Measurements from ENCODE around the gene ACTN2.

The ACTN2 gene

DNA sequence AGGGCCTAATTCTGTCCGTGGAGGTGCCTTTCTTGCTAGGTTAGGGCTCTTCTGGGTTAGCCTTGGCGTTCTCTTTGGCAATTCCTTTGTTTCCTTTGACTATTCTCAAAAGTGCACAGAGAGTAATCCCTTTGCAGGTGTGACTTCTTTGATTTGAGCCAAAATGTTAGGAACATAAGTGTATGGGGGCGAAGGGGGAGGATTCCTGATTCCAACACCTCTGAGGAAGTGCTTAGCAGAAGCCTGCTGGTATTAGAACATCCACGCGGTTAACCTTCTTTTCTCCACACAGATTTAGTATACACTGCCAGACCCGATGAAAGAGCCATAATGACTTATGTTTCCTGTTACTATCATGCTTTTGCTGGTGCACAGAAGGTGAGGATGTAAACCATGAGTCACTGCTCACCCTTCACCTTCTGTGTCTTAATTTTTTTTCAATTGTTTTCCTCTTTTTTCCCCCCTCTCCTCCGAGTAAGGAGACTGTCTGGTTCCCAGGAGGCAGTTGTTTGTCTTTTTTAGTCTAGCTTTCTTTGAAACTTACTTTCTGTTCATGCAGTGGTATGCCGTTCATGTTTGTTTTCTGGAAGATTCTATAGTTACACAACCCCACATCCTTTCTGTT, 48.0 kb downstream of the ACTN2 start:
- in situ Hi-C loops (cut with MboI; ENCODE audit: low sequenced_read_pairs) = no loop called here

DNA sequence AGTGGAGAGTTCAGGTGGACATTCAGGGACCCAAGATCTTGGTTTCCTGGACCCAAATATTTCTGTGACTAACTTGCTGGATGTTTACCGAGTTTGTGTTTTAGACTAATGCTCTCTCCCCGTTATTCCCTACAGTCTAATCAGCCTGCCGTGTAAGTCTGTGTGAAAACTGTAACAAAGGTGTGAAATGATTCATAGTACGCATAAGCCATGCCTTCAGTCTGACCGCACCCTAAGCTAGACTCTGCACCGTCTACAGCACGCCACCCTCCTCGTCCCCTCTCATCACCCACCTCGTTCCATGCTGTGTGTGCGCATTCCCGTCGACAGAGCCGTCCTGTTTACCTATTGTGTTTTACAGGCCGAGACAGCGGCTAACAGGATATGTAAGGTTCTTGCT, 50.5 kb downstream of the ACTN2 start:
- in situ Hi-C loops (cut with MboI; ENCODE audit: low sequenced_read_pairs) = no loop called here

DNA sequence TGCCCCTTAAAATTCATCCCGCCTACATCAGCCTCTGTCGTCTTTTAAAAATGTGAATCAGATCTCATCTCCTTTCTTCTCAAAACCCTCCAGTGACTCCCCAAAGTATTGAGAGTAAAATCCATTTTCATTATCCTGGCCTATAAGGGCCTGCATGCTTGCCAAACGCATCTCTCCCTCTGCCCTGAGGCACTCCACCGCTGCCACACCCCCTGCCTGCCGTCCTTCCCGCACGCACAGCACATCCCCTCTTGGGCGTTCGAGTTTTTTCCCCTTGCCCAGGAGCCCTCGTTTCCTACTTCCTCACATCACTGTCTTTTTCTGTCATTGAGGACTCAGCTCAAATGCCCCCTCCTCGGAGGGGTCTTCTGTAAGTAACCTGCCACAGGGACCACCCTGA, 55.5 kb downstream of the ACTN2 start:
- in situ Hi-C loops (cut with MboI; ENCODE audit: low sequenced_read_pairs) = no loop called here

DNA sequence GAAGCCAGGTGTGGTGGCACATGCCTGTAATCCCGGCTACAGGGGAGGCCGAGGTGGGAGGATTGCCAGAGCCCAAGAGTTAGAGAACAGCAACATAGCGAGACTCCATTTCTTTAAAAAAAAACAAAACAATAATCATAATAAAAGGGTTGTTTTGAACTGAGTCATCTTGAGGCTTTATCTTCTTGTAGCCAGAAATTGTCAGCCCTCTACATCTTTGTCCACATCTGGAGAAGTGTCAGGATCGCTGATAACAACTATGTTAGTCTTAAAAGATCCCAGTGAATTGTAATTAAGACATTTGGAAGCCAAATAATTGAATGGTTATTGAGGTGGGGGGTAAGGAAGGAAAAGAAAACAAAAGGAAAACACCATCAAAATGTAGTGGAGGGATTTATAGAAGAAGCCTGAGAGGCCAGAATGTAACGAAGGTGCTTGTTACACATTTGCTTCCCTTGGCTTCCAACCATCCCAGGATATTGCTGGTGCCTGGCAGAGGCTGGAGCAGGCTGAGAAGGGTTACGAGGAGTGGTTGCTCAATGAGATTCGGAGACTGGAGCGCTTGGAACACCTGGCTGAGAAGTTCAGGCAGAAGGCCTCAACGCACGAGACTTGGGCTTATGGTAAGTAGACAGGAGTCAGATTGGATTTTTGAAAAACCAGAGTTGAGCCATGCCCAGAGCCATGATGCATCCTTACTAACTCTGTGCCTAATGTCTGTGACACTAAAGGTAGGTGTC, 56.3 kb downstream of the ACTN2 start:
- in situ Hi-C loops (cut with MboI; ENCODE audit: low sequenced_read_pairs) = no loop called here

DNA sequence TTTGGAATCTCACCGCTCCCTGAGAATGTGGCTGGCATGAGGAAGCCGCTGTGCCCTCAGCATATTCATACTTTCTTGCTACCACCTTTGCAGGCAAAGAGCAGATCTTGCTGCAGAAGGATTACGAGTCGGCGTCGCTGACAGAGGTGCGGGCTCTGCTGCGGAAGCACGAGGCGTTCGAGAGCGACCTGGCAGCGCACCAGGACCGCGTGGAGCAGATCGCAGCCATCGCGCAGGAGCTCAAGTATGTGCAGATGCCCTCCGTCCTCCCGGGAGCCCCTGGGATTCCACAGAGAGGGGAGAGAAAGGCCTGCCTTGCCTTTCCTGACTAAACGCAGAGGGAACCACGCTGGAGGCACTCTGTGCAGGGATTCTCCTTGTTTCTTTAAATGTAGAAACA, 58.2 kb downstream of the ACTN2 start:
- in situ Hi-C loops (cut with MboI; ENCODE audit: low sequenced_read_pairs) = no loop called here

DNA sequence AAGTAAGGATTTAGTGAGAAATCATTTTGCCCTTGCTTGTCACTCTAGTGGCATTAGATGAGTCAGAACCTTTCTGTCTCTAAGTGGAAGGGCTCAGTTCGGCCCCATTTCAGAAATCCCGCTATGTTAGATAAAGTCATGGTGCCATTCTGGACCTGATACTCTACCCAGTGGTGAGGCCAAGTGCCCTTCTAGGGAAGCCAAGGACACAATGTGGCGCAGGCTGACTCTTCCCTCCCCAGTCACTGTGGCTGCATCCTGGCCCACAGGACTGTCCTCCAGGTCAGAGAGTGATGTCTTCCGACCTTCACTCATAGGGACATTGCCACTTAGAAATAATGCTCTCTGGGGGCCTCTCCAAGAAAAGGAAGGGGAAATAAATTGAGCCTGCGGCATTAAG, 60.5 kb downstream of the ACTN2 start:
- in situ Hi-C loops (cut with MboI; ENCODE audit: low sequenced_read_pairs) = no loop called here

DNA sequence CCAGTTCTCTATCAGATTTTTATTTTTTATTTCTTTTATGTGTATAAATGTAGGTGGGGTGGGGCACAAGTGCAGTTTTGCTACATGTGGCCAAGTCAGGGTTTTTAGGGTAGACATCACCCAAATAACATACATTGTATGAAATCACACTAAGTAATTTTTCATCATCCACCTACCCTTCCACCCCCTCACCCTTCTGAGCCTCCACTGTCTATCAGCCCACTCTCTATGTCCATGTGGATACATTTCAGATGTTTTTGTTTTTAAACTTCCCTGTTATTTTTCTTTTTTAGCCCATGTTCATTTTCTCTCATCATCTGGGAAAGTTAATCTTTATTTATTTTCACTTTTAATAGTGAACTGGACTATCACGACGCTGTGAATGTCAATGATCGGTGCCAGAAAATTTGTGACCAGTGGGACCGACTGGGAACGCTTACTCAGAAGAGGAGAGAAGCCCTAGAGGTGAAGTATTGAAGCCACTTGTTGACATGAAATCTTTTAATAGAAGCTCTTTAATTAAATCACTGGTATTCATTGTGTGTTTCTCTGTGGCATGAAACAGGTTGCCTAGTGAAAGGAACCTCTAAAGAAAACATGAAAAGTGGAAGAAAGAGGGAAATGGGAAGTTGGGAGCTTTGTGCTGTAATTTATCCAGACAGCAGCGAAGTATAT, 61.1 kb downstream of the ACTN2 start:
- in situ Hi-C loops (cut with MboI; ENCODE audit: low sequenced_read_pairs) = no loop called here

DNA sequence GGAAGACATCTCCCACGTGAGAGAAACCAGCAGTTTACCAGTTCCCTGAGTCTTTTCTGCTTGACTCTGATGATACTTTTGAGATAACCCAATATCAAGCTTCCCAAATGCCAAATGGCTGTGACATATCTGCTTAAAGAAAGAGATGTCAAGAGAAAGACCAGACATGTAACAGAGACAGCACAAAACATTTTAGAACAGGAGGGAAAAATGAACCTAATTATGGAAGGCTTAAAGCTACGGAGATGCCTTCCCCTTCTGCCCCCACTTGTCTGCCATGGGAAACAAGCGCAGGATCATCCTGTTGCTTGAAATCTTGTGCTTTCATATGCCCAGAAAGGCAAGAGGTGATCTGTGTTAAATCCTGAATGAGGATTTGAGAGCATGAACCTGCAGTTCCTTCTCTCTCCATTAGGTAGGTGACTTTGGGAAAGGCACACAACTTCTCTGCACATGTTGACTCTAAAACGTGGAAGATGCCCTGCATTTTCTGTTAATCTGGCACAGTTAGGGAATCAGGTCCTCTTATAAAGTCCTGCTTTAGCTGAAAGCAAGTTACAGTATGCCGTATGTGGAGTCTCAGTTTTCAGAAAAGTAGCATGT, 62.1 kb downstream of the ACTN2 start:
- in situ Hi-C loops (cut with MboI; ENCODE audit: low sequenced_read_pairs) = no loop called here

DNA sequence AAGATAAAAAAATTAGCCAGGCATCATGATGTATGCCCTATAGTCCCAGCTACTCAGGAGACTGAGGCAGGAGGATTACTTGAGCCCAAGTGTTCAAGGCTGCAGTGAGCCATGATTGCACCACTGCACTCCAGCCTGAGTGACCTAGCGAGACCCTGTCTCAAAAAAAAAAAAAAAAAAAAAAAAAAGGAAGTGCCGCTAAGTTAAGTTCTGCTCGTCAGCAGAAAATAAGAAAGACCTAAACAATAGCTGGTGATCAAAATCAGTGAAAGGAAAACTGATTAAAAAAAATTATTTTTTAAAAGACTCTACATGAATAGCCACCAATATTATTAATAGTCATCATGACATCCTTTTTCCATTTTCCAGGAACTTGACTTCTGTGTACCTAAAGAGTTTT, 64.6 kb downstream of the ACTN2 start:
- in situ Hi-C loops (cut with MboI; ENCODE audit: low sequenced_read_pairs) = no loop called here

DNA sequence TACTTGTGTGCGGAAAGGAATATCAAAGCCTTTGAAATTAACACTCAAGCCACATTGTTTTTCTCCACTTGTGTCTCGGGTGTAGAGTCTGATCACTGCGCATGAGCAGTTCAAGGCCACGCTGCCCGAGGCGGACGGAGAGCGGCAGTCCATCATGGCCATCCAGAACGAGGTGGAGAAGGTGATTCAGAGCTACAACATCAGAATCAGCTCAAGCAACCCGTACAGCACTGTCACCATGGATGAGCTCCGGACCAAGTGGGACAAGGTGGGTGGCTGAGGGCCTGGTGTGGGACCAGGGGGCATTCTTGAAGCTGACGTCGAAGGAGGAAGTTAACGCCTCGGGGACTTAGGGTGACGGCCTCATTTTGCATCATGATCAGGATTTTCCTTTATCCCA, 65.1 kb downstream of the ACTN2 start:
- in situ Hi-C loops (cut with MboI; ENCODE audit: low sequenced_read_pairs) = no loop called here

DNA sequence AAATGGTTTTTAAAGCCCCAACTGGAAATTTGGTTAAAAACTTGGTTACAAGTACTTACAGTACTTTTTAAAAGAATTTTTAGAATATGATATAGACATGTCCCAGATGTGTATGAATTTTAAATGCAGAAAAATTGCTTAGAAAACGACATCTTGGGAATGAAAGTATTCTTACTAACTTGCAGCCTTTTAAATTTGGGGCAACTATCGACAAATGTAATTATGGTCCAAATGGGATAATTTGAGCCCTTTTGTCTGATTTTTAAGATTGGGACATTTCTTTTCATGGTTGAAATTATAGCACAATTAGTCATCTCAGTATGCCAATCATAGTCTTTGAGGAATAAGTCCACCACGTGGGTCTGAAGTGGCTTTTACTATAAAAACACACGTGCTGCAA, 65.6 kb downstream of the ACTN2 start:
- in situ Hi-C loops (cut with MboI; ENCODE audit: low sequenced_read_pairs) = no loop called here

DNA sequence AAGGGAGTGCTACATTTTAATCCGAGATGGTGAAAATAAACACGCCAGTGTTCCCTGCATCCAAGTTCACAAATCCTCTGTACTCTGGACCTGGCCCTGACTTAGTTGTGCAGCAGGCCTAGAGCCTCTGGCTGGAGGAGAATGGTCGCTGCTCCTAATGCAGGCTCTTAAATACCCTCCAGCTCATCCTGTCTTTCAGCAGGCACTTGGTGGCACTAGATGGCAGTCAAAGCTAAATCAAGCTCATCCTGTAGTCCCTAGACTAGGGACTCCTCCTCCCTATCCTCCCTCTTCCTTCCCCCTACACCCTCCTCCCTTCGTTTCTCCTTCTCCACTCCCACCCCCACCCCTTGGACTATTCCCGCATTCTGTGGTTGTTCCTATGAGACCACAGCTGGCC, 67.2 kb downstream of the ACTN2 start:
- in situ Hi-C loops (cut with MboI; ENCODE audit: low sequenced_read_pairs) = no loop called here

DNA sequence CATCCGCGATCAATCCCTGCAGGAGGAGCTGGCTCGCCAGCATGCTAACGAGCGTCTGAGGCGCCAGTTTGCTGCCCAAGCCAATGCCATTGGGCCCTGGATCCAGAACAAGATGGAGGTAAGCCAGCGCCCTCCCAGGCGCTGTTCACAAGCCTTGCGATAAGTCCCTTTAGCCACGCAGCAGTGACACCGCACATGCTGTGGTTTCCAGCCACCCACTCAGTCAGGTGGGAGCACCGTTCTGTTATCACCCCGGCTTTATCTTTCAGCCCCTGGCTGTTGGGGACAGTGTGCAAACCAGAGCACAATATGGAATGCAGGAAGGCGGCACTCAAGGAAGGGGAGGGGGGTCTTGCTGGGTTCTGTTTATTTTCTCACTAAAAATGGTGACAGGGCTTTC, 67.7 kb downstream of the ACTN2 start:
- in situ Hi-C loops (cut with MboI; ENCODE audit: low sequenced_read_pairs) = no loop called here

DNA sequence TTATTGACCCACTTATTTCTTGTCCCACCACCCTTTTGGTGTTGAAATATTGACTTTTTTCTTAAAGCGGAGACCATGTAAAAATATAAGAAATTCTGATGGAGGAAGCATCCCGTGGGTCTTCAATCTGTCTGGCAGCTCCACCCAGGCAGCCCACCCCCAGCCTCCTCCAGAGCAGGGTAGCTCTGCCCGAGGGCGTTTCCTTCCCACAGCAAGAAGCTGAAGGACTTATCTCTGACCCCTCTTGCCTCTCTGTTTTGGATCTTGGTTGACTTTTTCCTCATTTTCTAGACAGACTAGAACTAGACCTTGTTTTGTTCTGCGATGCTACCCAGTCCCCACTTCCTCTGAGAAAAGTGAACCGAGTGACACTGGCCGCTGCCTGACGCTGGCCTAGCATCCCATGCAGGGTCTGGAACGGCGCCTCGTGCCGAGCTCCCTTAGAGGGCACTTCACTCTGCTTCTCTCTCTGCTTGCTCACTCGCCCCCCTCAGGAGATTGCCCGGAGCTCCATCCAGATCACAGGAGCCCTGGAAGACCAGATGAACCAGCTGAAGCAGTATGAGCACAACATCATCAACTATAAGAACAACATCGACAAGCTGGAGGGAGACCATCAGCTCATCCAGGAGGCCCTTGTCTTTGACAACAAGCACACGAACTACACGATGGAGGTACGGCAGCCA, 68.4 kb downstream of the ACTN2 start:
- in situ Hi-C loops (cut with MboI; ENCODE audit: low sequenced_read_pairs) = no loop called here

DNA sequence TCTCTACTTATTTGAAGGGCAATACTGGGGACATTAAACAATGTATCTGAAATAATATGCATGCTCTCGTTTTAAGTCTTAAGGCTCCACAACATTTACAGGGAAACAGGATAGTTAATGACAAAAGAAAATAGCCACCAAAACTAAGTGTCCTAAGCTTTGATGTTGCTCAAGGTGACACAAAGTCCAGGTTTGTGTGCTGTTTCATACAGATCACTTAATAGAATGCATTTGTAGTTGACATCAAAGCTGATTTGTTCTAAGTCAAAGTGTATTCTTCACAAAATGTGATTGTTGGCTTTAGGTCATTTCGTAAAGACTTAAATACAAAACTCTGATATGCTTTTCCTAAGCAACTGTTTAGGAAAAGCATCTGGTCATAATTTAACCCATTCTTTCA, 71.3 kb downstream of the ACTN2 start:
- in situ Hi-C loops (cut with MboI; ENCODE audit: low sequenced_read_pairs) = no loop called here

DNA sequence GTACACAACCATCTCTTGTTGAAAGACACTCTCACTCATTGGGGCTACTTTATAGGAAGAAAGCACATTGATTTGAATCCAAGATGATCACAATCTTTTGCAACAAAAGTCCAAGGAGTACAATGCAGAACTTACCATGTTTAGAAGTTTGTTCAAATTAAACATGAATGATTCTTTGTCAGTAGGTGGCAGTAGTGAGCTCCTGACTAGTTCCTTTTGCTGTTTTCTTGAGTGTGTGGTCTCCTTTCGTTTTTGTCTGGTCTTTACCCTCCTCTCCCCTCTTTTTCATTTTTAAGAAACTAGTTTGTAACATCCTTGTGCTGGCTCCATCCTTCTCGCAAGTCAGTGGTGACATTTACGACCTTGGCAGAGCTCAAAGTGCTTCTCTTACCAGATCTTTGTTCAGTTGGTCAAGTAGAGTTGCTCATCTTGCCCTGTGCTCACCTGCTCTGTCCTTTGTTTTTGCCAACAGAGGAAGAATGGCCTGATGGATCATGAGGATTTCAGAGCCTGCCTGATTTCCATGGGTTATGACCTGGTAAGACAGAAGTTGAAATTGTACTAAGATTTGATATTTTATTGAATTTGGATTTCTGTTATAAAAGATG, 73.1 kb downstream of the ACTN2 start:
- in situ Hi-C loops (cut with MboI; ENCODE audit: low sequenced_read_pairs) = no loop called here

DNA sequence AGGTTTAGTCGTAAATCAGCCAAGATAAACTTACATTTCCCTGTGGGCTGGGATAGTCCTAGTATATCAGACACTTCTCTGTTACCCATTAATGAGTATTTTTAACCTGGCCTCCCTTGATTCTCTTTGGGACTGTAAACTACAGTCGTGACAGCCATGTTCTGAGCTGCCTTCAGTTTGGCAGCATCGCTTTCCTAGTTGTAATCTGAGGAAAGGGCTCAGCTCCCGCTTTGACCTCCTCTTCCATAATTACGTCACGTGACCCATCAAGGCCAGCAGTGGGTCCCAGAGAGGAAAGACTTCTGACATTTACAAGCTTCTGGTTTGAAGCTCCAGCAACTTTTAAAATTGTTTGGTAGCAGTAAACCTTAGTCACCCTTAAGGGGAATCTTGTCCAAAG, 74.2 kb downstream of the ACTN2 start:
- in situ Hi-C loops (cut with MboI; ENCODE audit: low sequenced_read_pairs) = no loop called here

DNA sequence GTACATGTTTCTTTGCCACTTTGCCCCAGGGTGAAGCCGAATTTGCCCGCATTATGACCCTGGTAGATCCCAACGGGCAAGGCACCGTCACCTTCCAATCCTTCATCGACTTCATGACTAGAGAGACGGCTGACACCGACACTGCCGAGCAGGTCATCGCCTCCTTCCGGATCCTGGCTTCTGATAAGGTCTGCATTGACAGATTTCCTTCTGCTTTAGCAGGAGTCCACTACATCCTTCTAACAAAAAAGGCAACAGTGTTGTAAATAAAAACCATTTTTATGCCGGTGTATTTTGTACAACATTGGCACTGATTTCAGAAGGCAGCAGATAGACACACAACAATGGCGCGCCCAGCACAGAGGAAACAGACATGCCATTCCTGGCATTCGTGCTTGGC, 74.7 kb downstream of the ACTN2 start:
- in situ Hi-C loops (cut with MboI; ENCODE audit: low sequenced_read_pairs) = no loop called here

DNA sequence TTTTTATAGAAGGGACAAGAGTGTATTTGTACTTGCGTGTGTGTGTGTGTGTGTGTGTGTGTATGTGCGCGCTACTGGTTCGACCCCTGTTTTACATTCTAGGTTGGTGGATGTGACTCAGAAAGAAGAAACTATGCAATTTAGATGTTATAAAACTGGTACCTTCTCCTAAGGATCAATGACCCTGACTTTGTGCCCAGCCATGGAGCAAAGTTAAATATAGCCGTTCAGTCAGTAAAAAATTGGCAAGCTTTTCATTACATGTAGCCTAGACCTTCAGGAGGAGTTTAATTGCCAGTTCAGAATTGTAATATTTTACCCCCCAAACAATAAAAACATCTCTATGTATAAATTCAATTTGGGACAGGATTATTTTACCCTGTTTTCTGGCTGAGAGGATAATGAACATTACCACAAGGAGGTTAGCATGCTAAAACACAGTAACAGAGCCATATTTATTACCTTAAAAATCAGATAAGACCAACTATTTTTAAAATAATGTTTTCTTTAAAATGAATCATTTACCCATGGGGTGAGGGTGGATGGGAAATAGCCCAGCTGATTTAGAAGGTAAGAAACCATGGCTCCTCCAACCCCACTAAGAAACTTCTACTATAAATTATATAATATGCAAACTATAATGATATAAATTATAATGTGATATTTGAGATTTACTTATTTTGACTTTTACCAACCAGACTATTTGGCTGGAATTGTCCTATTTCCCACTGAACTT, 75.3 kb downstream of the ACTN2 start:
- in situ Hi-C loops (cut with MboI; ENCODE audit: low sequenced_read_pairs) = no loop called here

DNA sequence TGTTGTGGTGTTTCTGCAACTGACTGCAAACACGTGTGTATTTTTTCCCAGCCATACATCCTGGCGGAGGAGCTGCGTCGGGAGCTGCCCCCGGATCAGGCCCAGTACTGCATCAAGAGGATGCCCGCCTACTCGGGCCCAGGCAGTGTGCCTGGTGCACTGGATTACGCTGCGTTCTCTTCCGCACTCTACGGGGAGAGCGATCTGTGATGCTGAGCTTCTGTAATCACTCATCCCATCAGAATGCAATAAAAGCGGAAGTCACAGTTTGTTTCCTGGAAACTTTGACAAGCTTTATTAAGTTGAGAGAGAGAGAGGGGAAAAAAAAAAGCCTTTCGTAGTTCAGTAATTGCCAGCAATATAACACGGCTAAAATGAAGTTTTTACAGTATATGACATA, 76.1 kb downstream of the ACTN2 start:
- in situ Hi-C loops (cut with MboI; ENCODE audit: low sequenced_read_pairs) = no loop called here

All from hTERT RPE-1 (cell line).